Heart right ventricle (tissue), 16 donors: ENCODE results near the gene ZFAND3. TPM values are rescaled to one million over a fixed set of nuclear protein-coding genes. Genes with fewer than 3 reads are reported as not detected.

ENCODE experiments used
- ATAC-seq, 8 donors: fragments of 200-7000 bp; cut with Tn5 transposase; one replicate each; pipeline ENCODE4 v1.9.1; 2020; ENCODE audit warnings: mild to moderate bottlenecking in 8 of 8, moderate library complexity in 8 of 8, moderate number of reproducible peaks in 1 of 8
- DNase-seq, 2 donors: peaks; one replicate each; pipeline ENCODE4 v3.0.0-alpha.2; 2020
- H3K27ac ChIP-seq, 10 donors: fragments of 200-600 bp; sonication (generic) in 2 of 10; one replicate each; pipeline versions ENCODE4 v1.5.0 to v1.8.0; 2020 to 2022; ENCODE audit warnings: mild to moderate bottlenecking in 3 of 10
- H3K27me3 ChIP-seq, 7 donors: fragments of 200-600 bp; one replicate each; pipeline ENCODE4 v1.8.0; 2021 to 2022; ENCODE audit warnings: mild to moderate bottlenecking in 2 of 7
- H3K36me3 ChIP-seq, 9 donors: fragments of 200-600 bp; sonication (generic) in 1 of 9; one replicate each; pipeline versions ENCODE4 v1.5.0 to v1.8.0; 2020 to 2022; ENCODE audit warnings: mild to moderate bottlenecking in 2 of 9
- H3K4me1 ChIP-seq, 9 donors: fragments of 200-600 bp; sonication (generic) in 1 of 9; one replicate each; pipeline versions ENCODE4 v1.5.0 to v1.8.0; 2020 to 2022; ENCODE audit warnings: mild to moderate bottlenecking in 4 of 9
- H3K4me3 ChIP-seq, 10 donors: fragments of 200-600 bp; sonication (generic) in 2 of 10; one replicate each; pipeline versions ENCODE4 v1.5.0 to v1.8.0; 2020 to 2022; ENCODE audit warnings: mild to moderate bottlenecking in 7 of 10, moderate library complexity in 2 of 10
- H3K9me3 ChIP-seq, 11 donors: fragments of 200-600 bp in 10 of 11; sonication (generic) in 2 of 11; one replicate each; pipeline versions ENCODE4 v1.5.0 to v1.8.0; 2013 to 2022; ENCODE audit warnings: mild to moderate bottlenecking in 2 of 11, control low read depth in 1 of 11, moderate library complexity in 1 of 11
- CTCF ChIP-seq, 9 donors: fragments of 200-600 bp; sonication (generic) in 2 of 9; IDR thresholded peaks; one replicate each; pipeline versions ENCODE4 v1.5.0 to v1.8.0; 2021 to 2022; ENCODE audit warnings: antibody characterized with exemption in 9 of 9, mild to moderate bottlenecking in 5 of 9, moderate library complexity in 1 of 9
- WGBS, 2 donors: extraction: QIAGEN DNeasy Blood & Tissue Kit; methylation state at CpG; one replicate each; pipeline ENCODE4 v1.1.7; 2013; ENCODE audit warnings: inconsistent platforms in 1 of 2; 5-methylcytosine and 5-hydroxymethylcytosine counted together
- intact Hi-C, 10 donors: fragments of 100-400 bp; cut with DNase I; formaldehyde crosslinking; loops; one replicate each; pipeline versions ENCODE4 v1.11.1 to v1.14.2; 2022
- polyA plus RNA-seq, 2 donors: library from polyadenylated mRNA; stranded (reverse); fragments of 200-250 nt; gene quantifications; one replicate each; pipeline ENCODE4 v1.2.3, GENCODE V29; 2013
- total RNA-seq, 10 donors: library from RNA; stranded (reverse); fragmentation: NEBNext Ultra II Directional in 3 of 10; extraction: Animal tissue kit (Norgen Biotek cat#: 25700) in 3 of 10; gene quantifications; one replicate each; pipeline versions ENCODE4 v1.2.1 to v1.2.4, GENCODE V29; 2021 to 2023
- donor health status: Arrhythmogenic right ventricular cardiomyopathy.
- donor health status: ischemic (EF 13 %, LVEDD 7.1; RV severe dilation, severe dysfunction).
- donor health status: healthy with polysubstance abuse.
- donor health status: DM: no; HTN: yes; CAD: no.
- donor health status: DM: no; HTN: no; CAD: no.
- donor health status: ischemic (EF 25% LVEDD 6.9; RV normal size, moderate dysfunction).
- donor health status: ischemic (EF 25% LVEDD 5.7; RV mildly dilated, moderate dysfunction).
- donor health status: healthy.
- donor health status: DM: yes; HTN: yes; CAD: no.
- donor health status: Ischemic cardiomyopathy.
- donor health status: ischemic (EF 35%, LVEDD 5.7; RV mildly dilated, moderate dysfunction).
- donor health status: nonischemic (EF 11% LVEDD 7.7; RV severe dilation, severe dysfunction).
- donor health status: DM: yes; HTN: yes; CAD: no.
- donor health status: PGD.
- donor health status: ischemic (EF 29% LVEDD 5.4; RV normal size, mild dysfunction).
- donor health status: nonischemic (EF 23%, LVEDD 6.1; RV moderate dilation, normal function).

ZFAND3 gene
- total and polyA plus RNA-seq, 12 donors: 24.4 to 123 (median 105) TPM

- H3K36me3 ChIP-seq: peaks cover 0 to 13% (median 0%) of the 10 kb centered on the region in 9 donors
- TF ChIP-seq CTCF (IDR thresholded peaks at IDR 0.05): no peak
- intact Hi-C loops: no loop called here
- no peaks in the 10 kb centered on the region for H3K27me3 ChIP-seq
- H3K9me3 ChIP-seq: peaks cover 0 to 7% (median 0%) of the 10 kb centered on the region in 11 donors
- peak overlapping the region in 2 of 10 donors; percentile 7 to 22 for H3K27ac ChIP-seq
- no peak overlapping the region for H3K4me3 ChIP-seq
- DNase-seq (no peak), ATAC-seq (peak in 1 of 8 donors; percentile 6)
- H3K4me1 ChIP-seq: peaks cover 0 to 33% (median 19%) of the 10 kb centered on the region in 9 donors
- 78 to 85% methylated on average over 7 of the region's 7 CpGs for WGBS, 2 donors
Observed at GRCh38 chr6:38133932-38134703, 314.6 kb downstream of the ZFAND3 start.

- peak overlapping the region in 2 of 10 donors; percentile 7 to 12 for H3K27ac ChIP-seq
- intact Hi-C loops: no loop called here
- H3K4me1 ChIP-seq: peaks cover 0 to 33% (median 19%) of the 10 kb centered on the region in 9 donors
Observed at GRCh38 chr6:38134704-38135088, 315.2 kb downstream of the ZFAND3 start.

GRCh38 chr6:38136547-38136946, 317.0 kb downstream of the ZFAND3 start:
- 92% methylated on average over 4 of the region's 4 CpGs for WGBS, 2 donors
- Histone ChIP-seq H3K36me3 (peaks cover 0 to 13% (median 0%) of the 10 kb centered on the region in 9 donors), H3K9me3 (no peaks in the 10 kb centered on the region), H3K27me3 (no peaks in the 10 kb centered on the region), H3K4me1 (peaks cover 0 to 28% (median 15%) of the 10 kb centered on the region in 9 donors), H3K4me3 (no peak overlapping the region), H3K27ac (no peak overlapping the region)
- TF ChIP-seq CTCF (IDR thresholded peaks at IDR 0.05): no peak
- ATAC-seq: no peak
- DNase-seq: no peak
- intact Hi-C loops: no loop called here

More at GRCh38 chr6:38134704-38135088, 315.2 kb downstream of the ZFAND3 start:
- H3K4me3 ChIP-seq: no peak overlapping the region
- 44 to 56% methylated on average over 4 of the region's 4 CpGs for WGBS, 2 donors
- TF ChIP-seq CTCF (IDR thresholded peaks at IDR 0.05): no peak
- H3K27me3 ChIP-seq: no peaks in the 10 kb centered on the region
- H3K36me3 ChIP-seq: peaks cover 0 to 13% (median 0%) of the 10 kb centered on the region in 9 donors
- peak; percentile 66 to 82 (median 74) for ATAC-seq
- peak in 1 of 2 donors; percentile 23 for DNase-seq
- peaks cover 0 to 4% (median 0%) of the 10 kb centered on the region in 11 donors for H3K9me3 ChIP-seq

- Histone ChIP-seq H3K27me3 (no peaks in the 10 kb centered on the region), H3K4me3 (no peak overlapping the region), H3K27ac (no peak overlapping the region), H3K4me1 (peaks cover 0 to 23% (median 9%) of the 10 kb centered on the region in 9 donors), H3K36me3 (peaks cover 0 to 7% (median 0%) of the 10 kb centered on the region in 9 donors), H3K9me3 (no peaks in the 10 kb centered on the region)
- 92 to 96% methylated on average over 8 of the region's 8 CpGs for WGBS, 2 donors
- intact Hi-C loops: no loop called here
- DNase-seq: no peak
- TF ChIP-seq CTCF (IDR thresholded peaks at IDR 0.05): no peak
- no peak for ATAC-seq
Observed at GRCh38 chr6:38137608-38138265, 318.2 kb downstream of the ZFAND3 start.
